Bone marrow (tissue), 2 donors: ENCODE data around the gene BAIAP2L2.
"Not testable (repeated sequence)": the region's sequence is repeated elsewhere in the genome, so short reads cannot be mapped to it uniquely, and the experiment has no call there.

Source experiments
- DNase-seq, 2 donors: peaks; one replicate each; lab custom pipeline; 2025; lab: John Stamatoyannopoulos, UW

BAIAP2L2 gene

DNA sequence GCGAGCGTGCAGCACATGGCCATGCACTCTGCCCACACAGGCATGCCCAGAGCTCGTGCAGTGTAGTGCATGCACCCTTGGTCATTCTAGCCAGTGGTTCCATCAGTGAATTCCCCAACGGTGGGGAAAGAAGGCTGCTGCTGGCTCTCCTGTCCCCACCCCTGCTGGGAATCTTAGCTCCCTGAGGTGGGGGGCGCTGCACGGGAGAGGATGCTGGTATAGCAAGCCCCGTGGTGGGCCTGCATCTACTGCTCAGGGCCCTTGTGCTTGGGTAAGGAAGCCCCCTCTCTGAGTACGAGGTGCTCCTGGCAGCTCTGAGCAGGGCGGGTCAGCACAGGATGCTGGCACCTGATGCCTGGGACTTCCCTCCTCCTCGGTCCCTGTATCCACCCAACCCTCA, 18.5 kb upstream of the BAIAP2L2 start:
- DNase-seq = no peak

DNA sequence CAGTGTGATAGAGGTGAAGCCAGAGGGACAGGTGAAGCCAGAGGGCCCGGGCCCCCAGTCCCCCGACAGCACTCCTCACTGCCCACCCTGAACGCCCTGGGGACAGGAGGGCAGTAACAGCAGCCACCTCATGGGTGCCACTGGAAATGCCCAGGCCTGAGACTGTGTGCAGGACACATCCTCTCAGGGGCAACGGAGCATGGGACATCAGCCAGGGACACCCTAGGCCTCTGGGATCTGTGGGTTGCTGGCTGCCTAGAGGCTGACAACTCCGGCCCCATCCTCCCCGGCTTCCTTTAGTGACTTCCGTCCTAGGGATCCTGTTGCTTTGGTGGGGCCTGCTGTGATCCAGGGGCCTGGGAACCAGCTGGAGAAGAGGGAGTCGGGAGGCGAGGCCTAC, 17.4 kb upstream of the BAIAP2L2 start:
- no peak for DNase-seq

DNA sequence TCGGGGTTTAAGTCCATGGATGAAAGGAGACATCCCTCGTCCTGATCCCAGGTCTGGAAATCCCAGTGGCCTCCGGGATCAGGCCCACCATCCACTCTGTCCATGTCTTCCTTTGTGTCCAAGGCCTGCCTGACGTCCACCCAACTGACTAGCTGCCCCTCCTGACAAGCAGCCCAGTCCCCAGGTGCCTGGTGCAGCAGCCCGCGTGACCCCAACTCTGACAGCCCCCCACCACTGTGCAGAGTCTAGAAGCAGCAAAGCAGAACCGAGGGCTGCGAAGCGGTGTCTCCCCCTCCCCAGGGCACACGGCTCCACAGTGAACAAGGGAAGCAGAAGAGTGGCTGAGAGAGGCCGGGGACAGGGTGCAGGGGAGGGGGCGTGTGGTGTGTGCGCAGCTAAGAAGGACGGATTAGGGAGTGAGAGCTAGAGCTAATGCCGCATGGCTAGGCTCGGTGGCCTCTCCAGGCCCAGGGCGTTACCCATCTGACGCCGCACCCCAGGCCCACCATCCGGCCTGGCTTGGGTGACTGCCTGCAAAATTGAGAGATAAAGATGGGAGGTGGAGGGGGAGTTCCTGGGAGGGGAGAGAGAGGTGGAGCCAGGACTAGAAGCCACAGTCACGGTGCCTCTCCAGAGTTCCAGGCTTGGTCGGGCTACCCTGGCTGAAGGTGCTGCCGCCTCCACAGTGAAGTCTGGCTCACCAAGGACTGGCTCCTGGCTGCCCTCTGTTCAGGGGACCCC, 16.6 kb upstream of the BAIAP2L2 start:
- no peak for DNase-seq

DNA sequence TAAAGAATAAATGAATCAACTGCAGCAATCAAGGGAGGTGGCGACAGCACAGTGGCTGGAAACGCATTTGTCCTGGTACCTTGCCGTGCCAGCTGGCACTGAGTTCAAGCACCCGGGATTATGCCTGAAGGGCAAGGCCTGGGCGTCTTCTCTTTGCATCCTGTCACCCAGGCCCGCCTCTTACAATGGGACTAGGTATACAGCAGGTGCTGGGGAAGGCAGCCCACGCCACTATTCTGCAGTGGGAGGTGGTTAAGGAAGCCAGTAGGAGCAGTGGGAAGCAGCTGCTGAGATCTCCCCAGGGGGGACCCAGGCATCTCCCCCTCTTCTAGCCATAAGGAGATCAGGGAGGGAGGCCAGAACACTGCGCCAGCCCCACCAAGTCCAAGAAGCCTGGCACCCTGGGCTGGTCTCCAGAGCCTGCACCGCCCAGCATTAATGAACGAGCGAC, 15.3 kb upstream of the BAIAP2L2 start:
- no peak for DNase-seq

DNA sequence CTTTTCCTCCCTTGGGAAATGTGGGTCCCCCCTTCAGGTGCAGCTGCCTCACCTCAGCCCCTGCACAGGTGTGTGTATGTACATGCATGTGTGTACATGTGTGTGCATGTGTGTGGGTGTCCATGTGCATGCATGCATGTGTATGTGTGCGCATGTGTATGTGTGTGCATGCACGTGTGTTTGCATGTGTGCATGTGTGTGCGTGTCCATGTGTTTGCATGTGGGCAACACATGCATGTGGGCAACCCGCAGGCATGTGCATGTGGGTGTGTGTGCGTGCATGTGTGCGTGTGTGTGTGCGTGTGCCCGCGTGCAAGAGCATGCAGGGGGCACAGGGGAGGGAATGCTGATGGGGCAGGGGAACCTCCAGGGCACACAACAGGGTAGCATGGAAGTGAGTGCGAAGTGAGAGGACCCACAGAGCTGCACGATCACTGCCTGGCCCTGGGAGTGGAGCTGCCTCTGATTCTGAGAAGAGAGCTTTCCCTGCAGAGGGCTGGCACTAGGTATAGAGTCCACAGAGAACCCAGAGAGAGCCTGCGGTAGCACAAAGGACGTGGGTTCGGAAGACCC, 14.6 kb upstream of the BAIAP2L2 start:
- no peak for DNase-seq

DNA sequence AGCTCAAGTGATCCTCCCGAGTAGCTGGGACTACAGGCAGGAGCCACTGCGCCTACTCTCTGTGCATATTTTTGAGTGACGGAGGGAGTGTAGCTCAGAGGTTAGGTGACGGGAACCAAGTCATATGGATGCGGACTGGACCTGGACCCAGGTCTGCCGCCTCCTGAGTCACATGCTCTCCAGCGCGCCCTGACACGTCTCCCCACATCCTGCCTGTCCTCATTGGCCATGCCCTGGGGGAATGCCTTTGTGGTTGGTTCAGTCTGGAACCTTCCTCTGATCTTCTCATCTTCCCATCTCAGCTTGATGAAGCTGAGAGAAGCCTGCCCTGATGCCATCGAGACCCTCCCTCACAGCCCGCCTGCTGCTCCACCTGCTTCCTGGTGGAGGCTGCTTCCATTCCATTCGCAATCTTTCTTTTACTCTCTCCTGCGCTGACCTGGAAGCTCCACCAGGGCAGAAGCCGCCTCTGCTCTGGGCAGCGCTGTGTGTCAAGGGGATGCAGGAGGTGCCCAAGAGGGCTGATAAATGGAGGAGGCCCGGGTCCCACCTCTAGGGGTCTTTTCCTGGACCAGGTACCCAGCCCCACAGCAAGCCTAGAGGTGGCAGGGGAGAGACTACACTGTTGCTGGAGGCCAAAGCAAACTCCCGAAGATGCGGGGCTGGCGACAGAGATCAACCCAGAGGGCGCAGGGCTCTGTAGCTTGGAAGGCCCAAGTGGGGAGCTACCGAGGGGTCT, 13.9 kb upstream of the BAIAP2L2 start:
- DNase-seq = no peak

DNA sequence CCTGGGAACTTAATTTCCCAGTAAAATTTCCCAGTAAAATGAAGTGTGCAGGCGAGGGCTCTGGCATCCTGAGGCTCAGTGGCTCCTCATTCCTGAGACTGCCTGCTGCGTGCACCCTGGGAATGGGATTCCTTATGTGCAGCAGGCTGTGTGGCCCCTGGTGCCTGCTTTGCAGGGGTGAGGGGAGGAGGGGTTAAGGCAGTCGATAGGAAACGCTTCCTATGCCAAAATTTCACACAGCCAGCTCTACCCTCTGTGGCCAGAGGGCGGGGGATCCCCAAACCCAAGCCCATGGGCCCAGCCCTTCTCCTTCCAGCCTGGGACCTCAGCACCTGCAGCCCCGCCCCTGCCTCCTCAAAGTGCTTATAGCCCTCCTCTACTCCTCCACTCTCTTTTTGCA, 12.1 kb upstream of the BAIAP2L2 start:
- DNase-seq = no peak

DNA sequence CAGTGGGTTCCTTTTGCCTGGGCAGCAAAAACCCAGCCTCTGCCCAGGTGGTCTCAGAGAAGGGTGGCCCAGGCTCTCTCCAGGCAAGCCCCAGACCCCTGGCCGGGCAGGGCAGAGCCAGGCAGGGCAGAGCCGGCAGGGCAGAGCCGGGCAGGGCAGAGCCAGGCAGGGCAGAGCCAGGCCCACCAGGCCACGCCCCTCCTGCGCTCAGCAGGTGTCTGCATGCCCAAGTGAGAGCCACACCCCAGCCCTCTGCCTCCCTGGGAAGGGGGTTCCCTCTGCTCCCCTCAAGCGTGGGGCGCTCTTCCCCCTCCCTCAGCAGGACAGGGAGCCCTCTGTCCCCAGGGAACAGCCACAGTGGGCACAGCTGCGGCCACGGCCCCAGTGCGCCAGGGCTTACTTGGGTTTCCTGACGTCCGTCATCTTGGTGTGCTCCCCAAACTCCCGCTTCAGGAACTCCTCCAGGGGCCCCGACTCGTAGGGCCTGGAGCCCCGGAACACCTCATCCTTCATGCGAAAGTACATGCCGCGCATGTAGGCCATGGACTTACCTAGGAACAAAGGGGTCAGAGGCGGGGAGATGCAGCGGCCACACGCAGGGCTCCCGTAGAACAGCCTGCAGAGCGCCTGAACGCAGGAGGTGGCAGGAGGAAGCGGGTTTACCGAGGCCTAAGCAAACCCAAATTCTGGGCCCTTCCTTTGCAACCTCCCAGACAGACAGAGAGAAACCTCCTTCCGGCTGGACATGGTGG, 10.1 kb upstream of the BAIAP2L2 start:
- DNase-seq = no peak

DNA sequence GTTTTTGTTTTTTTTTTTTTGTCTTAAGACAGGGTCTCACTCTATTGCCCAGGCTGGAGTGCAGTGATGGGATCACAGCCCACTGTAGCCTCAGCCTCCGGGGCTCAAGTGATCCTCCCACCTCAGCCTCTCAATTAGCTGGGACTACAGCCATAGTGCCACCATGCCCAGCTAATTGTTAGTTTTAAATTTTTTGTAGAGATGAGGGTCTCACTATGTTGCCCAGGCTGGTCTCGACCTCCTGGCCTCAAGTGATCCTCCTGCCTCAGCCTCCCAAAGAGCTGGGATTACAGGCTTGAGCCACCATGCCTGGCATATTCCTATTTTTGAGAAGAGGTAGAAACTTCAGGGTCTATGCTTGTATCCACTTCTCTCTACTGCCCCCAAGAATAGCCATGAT, 8.3 kb upstream of the BAIAP2L2 start:
- not testable (repeated sequence) for DNase-seq

DNA sequence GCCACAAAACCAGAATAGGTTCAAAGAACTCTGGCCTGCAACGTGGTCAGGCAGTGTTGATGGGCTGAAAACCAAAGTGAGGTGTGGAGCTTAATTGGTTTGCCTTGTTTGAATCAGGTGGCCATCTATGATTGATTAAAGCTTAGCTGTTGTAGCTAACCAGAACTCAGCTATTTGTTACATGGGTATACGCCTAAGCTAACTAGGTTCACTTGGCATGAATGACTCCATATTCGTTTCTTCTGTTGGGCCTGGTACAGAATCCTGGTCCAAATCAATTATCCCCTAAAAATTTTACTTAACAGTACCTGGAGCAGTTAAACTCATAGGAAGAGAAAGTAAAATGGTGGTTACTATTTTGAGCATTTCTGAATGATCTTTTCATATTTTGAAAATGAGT, 7.7 kb upstream of the BAIAP2L2 start:
- DNase-seq = no peak

DNA sequence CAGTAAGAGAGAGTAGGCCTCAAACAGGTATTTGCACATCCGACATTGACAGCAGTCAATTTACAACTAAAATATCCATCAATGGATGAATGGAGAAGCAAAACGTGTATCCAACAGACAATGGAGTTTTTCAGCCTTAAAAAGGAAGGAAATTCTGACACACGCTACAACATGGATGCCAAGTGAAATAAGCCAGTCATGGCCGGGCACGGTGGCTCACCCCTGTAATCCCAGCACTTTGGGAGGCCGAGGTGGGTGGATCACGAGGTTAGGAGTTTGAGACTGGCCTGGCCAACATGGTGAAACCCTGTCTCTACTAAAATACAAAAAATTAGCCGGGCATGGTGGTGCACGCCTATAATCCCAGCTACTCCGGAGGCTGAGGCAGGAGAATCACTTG, 7.1 kb upstream of the BAIAP2L2 start:
- not testable (repeated sequence) for DNase-seq

DNA sequence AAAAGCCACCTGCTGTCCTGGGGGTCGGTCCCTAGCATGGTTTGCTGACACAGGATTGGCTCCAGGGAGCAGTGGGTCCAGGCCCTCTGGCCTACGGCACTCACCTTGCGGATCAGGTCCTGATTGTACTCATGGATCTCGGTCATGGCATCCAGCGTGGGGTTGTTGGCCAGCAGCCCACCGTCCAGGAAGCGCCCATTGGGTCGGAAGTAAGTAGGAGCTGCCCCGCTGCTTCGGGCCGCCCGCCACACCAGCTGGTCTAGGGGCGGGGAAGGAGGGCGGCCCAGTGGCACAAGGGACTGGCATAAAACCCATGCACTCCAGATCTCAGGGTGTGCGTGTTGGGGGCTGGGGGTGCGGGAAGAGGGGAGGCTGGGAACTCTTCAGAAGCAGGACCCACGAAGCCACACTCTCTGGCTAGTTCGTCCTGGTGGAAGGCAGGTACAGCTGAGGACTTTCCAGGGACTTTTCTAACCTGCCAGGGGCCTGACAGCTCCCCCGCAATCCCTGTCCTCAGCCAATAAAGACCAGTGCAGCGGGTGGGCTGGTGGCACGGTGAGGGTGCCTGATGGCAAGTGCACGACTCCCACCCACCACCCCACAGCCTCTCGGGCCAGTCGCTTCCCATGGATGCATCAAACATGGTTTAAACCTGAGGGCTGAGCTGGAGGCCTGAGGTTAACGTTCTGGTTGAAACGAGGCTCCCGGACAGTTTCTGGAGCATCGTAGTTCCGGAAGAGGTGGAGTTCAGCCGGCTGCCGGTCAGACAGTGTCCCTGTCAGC, 5.1 kb upstream of the BAIAP2L2 start:
- no peak for DNase-seq

DNA sequence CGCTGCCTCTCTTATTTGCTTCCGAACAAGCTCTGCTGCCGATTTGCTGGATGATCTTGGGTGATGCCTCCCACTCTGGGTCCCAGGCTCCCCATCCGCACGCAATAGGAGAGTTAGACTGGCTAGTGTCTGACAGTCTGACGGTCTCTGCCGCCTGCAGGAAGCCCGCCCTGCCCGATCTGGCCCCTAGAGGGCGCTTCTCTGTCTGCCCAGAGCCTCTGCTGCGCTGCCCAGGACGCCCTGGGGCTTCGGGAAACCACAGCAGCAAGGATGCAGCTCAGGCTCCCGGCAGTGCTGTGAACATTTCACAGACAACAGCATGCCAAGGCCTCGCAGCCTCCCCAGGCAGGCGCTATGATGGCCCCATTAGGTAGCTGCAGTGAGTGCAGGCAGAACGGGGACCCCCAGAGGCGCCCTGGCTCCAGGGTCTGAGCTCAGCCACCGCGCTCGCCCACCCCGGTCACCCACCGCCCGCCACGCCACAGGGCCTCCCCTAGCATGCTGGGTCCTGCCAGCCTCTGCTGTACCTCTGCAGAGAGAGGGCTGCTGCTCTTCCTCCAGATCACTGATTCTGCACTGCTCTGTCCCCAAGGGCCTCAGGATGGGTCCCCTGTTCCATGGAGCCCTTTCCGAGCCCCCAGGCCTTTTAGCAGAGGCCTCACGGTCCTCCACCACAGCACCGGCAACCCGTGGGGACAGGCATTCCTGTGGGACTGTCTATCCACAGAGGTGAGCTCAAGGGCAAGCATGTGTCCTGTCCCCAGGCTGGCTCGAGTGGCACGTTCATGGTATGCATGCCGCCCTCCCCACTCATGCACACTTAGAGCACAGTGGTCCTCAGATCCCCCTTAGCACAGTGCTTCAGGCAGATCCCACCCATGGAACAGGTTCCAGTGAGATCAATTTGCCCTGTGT, 4.3 kb upstream of the BAIAP2L2 start:
- peak; percentile 48 to 67 for DNase-seq

DNA sequence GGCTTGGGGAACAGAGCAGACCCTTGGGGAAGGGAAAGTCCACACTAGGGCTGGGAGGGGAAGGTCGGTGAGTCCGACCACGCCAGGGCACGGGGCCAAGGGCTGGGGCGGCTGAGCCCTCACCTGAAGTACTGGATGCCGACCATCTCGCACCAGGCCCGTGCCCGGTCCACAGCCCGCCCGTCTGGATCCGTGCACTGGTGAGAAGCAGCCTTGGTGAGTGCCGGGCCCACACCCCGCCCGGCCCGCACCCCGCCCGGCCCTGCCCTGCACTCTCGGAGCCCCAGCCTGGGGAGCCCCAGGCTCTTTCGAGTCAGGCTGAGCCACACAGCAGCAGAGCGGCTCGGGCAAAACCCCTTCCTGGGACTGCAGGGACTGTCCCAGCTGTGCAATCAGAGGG, 1.9 kb upstream of the BAIAP2L2 start:
- DNase-seq = no peak

DNA sequence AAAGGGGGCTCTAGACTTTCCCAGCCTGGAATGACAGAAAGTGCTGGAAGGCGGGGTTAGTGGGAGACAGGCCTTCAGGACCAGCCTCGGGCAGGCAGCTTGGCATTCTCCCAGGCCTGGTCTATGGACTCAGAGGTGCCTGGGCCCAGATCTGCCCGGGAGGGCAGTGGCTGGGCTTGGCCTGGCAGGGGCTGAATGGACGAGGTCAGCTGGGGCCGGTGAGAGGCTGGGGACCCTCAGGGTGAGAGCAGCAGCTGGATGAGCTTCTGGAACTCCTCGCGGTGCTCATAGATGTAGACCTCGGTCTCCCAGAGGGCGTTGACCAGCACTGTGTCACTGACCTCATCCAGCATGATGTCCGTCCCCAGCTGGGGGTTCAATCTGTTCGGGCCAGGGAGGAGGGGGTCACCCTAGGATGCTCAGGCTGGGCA, 1.5 kb upstream of the BAIAP2L2 start:
- no peak for DNase-seq

DNA sequence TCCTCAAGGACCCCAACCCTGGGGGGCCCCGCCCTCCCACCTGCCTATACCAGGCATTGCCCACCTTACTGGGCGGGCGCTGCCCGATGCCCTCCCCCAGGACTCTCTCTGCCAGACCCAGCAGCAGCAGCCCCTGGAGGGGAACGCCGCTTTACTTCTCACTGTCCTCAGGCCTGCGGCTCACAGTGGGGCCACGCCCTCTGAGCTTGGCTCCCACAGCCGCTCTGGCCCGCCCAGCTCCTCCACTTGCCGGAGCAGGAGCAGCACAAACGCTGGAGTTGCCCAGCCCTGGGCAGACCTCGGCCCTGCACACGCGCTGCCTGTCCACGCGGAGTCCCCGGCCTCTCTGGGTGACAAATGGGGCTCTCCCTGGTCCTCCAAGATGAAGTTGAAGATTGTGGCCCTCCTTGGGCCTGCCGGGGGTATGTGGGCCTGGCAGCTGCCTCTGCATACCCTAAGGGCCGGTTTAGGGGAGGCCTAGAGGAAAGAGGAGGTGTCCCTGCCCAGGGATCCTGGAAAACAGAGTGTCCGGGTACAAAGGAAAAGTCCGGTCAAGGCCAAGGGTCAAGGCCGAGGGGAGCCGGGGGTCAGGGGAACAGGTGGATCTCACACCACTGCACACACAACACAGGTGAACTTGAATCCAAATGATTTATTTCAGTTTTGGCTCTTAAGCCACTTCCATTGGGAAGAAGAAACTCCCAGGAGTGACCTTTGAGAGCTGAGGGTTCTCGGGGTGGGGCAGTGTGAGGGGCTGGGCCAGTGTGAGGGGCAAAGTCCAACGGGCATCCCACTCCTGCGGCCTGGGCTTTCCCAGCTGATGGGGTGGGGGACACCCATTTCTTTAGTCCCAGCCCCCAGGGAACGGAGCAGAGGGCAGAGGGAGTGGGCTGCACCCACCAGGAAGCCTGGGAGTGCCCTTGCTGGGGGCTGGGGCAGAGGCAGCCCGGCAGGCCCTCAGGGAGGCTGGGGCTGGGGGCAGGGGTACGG, 674 bp upstream of the BAIAP2L2 start:
- DNase-seq = no peak

DNA sequence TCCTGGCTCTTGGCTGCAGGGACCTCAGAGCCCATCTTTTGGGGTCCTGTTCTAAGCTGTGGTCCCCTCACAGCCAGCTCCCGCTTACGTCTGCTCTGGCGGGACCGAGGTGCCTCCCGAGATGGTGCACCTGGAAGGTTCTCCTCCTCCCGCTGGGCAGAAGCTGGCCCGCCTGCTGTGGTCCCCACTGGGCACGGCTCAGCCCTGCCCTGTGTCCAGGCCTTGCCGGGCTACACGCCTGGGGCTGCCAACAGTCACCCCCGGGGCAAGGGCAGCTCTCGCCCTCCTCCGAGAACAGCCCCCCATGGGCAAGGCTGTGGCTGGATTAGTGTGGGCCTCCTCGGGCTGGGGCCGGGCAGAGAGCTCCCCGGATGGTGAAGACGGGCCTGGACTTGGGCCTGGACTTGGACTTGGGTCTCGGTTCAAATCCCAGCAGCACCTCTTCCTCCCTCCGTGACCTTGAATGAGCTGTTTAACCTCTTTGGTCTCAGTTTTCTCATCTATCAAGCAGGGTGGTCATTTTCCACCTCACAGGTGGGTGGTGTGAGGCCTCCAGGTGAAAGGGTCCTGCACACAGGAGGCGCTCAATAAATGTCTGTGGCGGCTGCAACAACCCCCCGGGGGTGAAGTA, 998 bp downstream of the BAIAP2L2 start:
- DNase-seq = no peak

DNA sequence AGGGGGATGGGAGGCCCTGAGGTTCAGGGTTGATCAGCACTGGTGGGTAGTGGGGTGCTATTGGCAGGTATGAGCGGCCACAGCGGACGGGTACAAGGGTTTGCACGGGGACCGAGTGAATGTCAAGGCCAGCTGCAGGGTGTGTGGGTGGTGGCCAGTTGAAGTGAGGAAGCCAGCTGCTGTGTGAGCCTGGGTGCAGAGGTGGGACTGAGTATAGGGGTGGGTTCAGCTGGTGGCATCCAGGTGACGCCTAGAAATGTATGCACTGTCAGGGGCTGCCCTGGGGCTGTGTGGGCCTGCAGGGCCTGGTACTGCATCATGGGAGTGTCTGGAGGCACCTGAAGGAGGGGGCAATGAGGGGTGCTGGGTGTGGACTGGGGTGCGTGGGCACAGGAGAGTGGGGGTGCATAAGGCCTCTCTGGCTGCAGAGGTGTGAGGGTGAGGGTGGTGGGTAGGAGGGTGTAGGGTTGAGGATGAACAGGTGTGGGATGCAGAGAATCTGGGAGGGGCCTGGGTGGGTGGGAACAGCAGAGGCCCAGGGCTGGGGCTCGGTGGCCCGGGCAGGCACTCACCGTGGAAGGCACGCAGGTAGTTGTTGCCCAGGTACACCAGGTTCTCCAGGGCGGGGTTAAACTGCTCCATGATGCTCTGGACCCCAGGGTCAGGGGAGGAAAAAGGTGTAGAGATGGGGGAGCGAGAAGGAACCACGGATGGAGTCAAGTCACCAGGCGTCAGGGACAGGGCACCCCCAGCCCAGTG, 1.7 kb downstream of the BAIAP2L2 start:
- DNase-seq = no peak
